T-helper 2 cell (primary cell): ENCODE results near the gene FLRT2.

Experiments
- DNase-seq, 5 experiments: peaks; one replicate each; pipeline versions ENCODE4 v3.0.0 to v3.0.0-alpha.2; 2012 to 2022

FLRT2 gene

DNA sequence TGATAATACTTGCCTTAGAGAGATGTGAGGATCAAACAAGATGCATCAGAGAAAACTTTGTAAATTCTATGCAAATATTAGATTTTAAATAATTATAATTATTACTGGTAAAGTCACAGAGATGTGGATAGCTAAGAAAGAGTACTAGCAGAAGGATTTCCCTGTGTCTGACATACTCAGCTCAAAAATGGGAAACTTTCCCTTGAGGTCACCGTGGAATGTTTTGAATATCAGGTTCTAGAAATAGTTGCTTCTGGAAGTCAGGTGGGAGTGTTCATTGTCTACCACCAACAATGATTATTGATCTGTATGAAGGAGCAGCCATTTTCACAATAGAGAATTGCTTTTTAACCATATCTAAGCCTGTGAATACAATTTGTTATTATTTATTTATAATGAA lies 71.7 kb downstream of the FLRT2 start:
- no peak for DNase-seq

DNA sequence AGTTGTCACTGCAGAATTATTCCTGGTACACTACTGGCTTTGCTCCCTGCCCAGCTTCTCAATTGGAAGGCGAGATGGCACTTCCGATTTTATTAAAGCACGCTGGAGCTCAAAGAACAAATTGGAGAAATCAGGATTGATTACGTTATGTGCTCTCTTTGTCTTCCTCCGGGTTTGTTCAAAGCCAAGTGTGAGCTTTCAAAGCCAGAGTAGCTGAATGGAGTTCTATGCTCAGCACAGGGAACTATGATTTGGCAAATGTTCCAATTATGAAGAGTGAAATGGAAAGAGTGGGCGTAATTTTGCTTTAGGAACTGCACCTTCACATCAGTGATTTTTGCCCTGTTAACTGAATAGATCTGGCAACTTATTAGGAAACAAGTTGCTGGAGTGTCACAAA lies 72.4 kb downstream of the FLRT2 start:
- DNase-seq: no peak

DNA sequence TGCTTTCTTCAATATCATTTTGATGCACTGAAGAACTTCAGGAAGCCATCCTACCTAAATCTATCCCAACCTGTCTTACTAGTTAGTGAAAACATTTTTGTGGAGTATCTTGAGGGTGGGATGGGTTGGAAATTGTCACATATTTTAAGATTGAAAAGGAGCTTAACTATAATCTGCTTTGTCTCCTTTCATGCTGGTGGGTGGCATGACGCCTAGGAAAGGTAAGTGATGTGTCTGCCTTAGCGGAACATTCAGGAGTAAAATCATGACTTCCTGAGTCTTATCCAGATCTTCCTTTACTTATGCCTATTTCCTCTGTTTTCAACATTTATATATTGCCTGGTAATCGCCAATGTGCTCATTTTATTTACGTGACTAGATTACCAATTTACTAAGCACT lies 74.1 kb downstream of the FLRT2 start:
- DNase-seq: no peak

DNA sequence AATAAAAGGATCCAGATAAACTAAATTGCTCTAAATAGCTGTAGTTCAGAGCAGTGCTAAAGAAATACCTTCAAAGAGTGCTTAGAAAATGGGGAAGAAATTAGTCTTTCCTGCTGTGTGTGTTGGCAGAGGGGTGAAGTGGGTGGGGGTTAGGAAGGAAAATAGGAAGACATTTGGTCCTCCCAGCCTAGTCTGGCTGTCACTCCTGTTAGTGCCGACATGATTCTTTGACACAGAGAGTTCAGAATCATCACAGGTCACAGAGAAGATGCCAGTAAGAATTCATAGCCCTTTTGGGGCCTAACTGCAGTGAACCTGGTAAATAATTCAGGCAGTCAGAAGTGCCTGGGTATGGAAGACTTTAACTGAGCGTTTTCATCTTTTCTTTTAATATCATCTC lies 74.8 kb downstream of the FLRT2 start:
- no peak for DNase-seq

DNA sequence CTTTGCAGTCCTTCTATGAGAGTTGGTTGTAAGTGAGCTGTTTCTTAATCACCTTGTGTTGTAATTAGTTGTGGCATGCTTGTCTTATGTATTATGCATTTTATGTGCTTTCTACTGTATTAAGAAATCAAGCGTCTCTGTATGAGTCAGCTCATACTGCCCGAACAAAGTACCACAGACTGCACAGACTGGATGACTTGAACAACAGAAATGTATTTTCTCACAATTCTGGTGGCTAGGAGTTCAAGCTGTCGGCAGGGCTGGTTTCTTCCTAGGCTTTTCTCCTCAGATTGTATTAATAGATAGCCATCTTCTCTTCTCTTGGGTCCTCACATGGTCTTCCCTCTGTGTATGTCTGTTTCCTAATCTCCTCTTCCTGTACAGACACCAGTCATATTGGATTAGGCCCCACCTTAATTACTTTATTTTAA lies 77.7 kb downstream of the FLRT2 start:
- DNase-seq: no peak

DNA sequence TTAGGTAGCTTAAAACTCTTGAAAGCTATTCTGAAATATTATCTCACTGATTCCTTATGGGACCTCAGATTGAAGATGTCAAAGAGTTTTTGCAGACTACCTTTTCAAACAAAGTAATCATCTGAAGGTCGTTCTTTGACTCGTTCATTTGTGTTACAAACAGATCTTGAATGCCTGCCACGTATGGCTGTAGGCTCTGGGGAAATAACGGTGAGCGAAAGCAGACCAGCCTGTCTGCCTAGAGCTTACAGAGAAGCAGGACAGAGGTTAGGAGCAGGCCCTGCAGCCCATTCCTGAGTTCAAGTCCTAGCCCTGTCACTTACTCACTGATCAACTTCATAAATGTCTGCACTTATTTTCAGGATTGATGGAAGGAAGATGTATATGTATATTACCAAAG lies 83.6 kb downstream of the FLRT2 start:
- DNase-seq: no peak

DNA sequence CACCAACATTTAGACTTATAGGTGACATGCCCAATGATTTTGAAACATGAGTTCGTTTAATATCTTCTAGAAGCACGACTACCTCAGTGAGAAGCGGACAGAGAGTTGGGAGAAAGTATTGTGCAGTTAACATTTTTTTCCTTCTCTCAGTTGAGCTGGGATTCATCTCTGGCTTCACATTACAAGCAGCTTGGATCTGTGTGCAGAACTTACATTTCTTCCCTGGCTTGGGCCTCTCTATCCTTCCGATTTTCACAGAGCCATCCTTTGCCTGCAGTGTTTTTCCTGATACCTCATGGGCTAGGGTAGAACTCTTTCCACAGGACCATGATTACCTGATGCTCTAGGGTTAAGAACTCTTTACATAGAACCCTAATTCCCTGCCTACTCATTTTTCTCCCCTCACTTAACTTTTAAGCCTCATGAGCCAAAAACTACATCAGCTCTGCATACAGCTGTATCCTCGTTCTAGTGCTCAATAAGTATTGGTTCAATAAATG lies 86.5 kb downstream of the FLRT2 start:
- DNase-seq: no peak

DNA sequence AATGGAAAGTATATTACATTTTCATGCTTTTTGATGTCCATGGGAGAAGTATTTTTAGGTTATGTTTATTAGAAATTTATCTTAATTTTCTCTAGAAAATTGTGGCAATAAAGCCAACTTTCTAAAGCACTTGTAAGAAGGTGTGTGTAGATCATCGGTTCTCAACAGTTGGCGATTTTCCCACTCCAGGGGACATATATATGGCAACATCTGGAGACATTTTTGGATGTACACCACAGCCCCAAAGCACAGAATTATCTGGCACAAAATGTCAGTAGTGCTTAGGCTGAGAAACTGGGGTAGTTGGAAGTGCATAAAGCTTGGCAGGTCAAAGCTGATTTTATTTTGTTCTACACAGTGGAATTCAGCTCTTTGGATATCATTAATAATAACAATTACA lies 86.9 kb downstream of the FLRT2 start:
- no peak for DNase-seq

DNA sequence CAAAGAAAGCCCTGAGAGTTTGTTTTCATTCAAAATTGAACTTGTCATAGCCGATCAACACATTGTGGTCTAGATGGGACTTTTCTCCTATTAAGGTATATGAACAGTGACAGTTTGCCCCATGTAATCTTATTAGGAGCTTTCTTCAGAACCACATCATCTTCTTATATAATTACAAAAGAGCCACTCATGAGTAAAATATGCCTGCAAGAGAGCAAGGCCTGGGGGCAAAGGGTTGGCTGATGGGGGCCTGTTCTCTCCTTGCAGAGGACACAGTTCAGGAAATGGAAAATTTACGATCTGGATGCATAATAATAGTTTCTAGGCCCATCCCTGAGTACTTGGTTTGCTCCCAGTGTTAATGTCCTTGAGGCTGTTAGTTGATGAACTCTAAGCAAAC lies 87.8 kb downstream of the FLRT2 start:
- DNase-seq: no peak

DNA sequence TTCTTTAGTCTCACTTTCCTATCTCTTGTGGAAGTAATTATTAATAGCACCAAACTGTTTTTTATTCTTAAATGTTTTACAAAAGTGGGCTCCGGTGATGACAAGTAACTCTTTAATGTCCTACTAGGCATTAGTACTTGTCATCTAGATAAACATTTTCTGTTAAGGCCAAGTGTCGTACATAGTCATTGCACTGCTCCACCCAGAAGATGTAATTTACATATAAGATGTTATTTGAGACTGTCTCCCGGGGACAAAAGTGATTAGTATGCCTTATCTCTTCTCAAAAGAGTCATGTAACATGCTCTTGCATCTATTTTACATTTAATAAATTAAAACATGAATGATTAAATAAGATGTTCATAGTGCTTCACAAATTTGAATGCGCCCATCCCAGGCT lies 88.4 kb downstream of the FLRT2 start:
- no peak for DNase-seq

DNA sequence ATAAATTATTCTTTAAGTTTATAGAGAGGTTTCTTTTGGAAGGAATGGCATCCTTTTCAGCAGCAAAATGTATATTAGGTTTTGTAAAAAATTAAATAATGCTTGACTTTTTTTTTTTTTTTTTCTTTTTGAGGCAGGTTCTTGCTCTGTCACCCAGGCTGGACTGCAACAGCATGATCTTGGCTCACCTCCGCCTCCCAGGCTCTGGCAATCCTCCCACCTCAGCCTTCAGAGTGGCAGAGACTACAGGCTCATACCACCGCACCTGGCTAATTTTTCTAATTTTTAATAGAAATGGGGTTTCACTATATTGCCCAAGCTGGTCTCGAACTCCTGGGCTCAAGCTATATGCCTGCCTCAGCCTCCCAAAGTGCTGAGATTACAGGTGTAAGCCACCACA lies 89.0 kb downstream of the FLRT2 start:
- no peak for DNase-seq

DNA sequence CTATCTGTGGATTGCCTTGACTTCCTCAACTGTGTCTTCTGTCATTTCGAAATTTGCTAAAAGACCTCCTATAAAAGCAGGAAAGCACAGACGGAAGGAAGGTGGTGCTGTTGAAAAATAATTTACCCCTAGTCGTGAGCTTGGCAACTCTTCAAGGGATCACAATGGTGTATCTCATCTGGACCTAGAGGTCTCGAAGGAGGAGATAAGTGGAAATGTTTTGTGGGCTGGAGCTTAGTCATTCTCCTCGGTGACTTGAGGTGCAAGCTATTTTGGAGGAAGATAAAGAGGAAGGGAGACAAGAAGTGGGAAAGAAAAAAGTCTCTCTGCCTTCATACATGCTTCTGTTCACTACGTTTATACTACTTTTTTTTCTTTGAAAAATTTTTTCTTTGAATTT lies 89.9 kb downstream of the FLRT2 start:
- no peak for DNase-seq

DNA sequence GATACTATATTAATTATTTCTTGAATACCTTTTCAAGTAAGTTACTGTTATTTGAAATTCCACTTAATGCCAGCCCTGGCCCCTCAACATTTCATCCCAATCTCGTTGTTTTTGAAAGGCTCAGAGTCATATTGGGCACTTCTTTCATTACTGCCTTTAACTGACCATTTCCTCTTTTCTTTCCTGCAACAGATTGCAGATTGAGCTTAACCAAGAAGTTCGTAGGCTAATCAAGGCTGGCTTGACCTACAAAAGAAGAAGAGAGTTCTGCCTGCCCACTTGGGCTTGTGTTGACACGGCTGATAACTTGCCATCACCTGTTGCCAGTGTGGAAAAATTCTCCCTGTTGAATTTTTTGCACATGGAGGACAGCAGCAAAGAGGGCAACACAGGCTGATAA lies 91.0 kb downstream of the FLRT2 start:
- DNase-seq: no peak

DNA sequence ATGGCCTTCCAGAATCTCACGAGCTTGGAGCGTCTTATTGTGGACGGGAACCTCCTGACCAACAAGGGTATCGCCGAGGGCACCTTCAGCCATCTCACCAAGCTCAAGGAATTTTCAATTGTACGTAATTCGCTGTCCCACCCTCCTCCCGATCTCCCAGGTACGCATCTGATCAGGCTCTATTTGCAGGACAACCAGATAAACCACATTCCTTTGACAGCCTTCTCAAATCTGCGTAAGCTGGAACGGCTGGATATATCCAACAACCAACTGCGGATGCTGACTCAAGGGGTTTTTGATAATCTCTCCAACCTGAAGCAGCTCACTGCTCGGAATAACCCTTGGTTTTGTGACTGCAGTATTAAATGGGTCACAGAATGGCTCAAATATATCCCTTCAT lies 92.2 kb downstream of the FLRT2 start:
- no peak for DNase-seq

DNA sequence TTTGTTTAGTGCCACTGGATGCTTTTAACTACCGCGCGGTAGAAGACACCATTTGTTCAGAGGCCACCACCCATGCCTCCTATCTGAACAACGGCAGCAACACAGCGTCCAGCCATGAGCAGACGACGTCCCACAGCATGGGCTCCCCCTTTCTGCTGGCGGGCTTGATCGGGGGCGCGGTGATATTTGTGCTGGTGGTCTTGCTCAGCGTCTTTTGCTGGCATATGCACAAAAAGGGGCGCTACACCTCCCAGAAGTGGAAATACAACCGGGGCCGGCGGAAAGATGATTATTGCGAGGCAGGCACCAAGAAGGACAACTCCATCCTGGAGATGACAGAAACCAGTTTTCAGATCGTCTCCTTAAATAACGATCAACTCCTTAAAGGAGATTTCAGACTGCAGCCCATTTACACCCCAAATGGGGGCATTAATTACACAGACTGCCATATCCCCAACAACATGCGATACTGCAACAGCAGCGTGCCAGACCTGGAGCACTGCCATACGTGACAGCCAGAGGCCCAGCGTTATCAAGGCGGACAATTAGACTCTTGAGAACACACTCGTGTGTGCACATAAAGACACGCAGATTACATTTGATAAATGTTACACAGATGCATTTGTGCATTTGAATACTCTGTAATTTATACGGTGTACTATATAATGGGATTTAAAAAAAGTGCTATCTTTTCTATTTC lies 93.2 kb downstream of the FLRT2 start:
- no peak for DNase-seq

DNA sequence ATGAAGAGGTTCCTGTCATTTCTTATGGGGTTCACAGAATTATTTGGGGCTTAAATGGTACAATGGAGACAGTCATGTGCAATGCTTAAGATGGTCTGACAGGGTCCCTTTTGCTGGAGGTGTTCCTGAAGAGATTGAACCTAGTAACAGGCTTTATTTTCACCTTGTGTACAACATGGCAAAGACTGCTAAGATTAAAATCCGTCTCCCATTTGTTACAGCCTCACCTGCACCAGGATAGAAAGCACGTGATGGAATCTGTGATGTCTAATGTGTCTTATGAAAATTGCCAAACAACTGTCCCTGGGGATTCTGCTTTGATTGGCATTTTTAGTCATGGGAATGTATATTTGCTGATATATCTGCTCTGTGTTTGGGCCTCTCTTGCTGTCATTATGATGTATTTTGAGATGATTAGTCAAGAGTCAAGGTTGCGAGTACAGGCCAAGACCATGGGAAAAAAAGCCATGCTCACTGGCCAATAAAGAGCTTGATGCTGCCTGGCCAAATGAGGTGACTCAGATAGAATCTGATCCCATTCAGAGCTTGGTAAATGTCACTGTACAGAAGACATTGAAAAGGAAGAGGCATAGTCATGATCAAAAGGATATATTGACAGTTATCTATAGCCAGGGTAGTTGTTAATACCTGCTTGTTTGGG lies 96.1 kb downstream of the FLRT2 start:
- DNase-seq: no peak

DNA sequence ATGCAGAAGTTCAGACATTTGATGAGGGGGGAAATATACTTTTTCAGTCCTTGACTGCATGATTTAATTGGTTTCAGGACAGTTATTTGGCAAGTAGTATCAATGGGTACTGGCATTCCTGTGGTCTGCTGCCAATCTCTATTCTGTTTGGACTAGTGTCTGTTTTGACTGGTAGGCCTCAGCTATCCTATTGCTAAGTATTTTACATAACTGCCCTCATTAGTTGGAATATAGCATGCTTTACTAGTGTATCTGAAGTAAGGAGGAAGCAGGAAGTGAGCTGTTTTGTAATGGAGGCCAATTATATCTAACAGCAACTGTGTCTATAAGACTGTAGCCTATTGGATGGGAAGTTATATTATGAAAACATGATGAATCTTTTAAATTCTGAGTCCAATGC lies 104.3 kb downstream of the FLRT2 start:
- DNase-seq: no peak

DNA sequence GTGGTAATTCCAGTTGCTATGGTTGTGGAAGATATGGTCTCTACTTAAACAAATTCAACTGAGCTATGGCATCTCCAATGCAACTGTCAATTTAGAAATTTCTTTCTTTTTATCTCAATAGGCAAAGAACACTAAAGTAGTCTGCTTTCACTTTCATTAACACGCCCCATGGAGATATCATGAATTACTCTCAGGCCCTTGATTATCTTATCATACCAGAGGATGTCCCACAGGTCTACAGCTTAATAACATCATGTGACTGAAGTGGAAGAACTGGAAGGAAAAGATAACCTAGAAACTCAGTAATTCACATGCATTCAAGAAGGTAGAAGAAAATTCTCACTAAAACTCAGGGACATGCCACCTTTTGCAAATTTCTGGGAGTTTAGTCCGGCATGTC lies 114.3 kb downstream of the FLRT2 start:
- no peak for DNase-seq

DNA sequence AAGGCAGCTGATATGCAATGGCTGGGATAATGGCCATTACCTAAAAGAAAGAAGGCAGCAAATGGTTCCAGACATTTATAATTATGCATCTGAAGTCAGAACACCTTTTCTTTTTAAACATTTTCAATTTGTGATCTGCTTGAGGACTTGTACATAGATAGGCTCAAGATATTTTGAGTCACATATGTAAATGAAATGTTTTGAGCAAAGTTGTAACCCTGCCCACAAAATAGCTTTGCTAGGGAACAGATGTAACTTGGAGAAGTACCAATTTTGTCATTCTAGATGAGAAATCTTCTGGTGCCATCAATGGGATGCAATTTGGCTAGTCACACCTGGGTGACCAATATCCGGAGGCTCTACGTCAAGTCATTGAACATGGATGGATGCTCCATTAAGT lies 123.1 kb downstream of the FLRT2 start:
- DNase-seq: no peak

DNA sequence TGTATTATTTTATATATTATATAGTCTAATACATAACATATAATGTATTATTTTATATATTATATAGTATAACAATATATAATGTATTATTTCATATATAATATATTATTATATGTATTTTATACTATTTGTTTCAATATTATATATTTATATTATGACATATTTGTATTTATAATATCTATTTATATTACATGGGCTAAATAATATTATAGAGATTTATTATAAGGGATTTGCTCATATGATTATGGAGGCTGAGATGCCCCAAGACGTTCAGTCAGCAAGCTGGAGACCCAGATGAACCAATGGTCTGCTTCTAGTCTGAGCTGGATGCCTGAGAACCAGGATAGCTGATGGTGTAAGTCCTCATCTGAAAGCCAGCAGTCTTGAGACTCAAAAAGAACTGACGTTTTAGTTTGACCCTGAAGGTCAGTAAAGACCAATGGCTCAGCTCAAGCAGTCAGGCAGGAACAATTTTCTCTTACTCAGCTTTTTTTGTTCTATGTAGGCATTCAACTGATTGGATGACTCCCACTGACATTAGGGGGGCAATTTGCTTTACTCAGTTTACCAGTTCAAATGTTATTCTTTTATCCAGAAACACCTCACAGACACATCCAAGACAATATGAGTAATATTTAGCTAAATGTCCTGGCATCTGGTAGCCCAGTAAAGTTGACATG lies 130.4 kb downstream of the FLRT2 start:
- DNase-seq: no peak

DNA sequence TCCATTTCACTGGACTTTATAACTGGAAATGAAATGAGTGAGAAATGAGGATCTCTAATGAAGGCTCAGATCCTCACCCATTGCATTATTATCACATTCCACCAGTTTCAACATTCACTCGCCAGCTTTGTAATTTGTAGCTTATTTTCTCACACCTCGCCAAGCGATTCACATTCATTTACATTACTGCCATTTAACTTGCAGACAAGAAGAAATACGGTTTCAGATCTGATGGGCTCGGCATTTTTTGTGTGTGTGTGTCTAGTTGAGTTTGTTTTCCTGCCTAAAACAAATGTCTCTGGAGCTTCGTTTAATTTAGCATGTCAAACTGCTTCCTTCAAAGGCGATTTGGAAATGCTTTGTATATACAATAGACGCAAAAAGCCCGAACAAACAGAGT lies 132.2 kb downstream of the FLRT2 start:
- no peak for DNase-seq

DNA sequence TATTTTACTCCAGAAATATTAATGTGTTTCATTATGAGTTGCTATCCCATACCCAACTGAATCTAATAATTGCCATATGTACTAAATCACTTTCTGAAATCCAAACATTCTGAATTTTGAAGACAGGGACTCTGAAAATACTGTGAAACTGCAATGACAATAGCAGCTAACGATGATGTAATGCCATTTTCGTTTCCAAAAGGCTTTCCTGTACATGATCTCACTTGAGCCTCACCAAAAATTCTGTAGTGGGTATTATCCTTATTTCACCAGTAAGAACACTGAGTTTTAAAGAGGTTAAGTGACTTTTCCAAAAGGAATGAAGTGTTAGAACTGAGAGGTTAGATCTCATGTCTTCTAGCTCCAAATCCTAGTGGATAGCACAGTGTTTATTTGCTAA lies 133.3 kb downstream of the FLRT2 start:
- no peak for DNase-seq

DNA sequence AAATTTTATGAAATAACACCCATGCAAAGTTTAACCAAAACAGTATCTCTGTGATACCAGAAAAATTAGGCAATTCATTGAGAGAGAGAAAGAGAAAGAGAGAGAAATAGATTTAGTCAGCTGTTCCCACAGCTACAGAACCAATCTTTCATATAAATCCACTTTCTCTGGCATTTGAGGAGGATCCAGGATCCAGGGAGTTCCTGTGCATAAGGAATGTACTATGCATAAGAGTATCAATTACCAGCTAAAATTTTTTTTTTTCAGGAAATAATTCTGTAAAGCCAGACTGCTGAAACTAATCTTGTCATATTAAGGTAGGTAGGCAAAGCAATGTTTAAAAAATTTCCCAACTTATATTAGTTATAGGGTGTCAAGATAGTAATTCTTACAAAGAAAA lies 133.7 kb downstream of the FLRT2 start:
- DNase-seq: no peak

DNA sequence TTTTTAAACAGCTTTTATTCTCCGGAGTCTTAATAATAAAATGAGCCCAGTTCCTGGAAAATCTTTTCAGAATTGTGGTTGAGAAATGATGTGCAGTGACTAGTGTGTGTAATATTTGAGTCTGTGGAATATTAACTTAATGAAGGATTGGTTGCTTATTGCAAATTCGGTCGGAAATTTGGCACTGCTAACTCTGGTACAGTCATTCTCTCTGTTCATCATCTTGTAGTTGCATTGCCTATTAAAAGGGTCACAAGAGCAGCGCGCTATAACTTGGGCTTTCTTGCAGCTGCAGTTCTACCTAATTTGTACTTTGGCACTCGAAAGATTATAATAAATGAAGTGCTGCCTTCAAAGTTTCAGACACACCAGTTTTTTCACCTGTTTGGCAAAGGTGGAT lies 146.0 kb downstream of the FLRT2 start:
- DNase-seq: no peak
